ENCODE data around the gene PLEKHM2.

Gene PLEKHM2

GRCh38 chr1:15739259-15739658 is 55.1 kb downstream of the PLEKHM2 start:
- no peak for DNase-seq (ENCODE audit: low read depth, low spot score)

- no peak for DNase-seq (ENCODE audit: low read depth, low spot score)
Measured at GRCh38 chr1:15739745-15740144, 55.6 kb downstream of the PLEKHM2 start.

GRCh38 chr1:15740924-15741850 is 57.1 kb downstream of the PLEKHM2 start:
- peak; percentile 21 for DNase-seq (ENCODE audit: low read depth, low spot score)

- no peak for DNase-seq (ENCODE audit: low read depth, low spot score)
Measured at GRCh38 chr1:15742339-15742801, 58.2 kb downstream of the PLEKHM2 start, which contains the start of gene TMEM82. TSS of gene TMEM82 (plus strand) at chr1:15742499. CDS start at chr1:15742560, 61 bp downstream.

- no peak for DNase-seq (ENCODE audit: low read depth, low spot score)
Measured at GRCh38 chr1:15744122-15744679, 60.1 kb downstream of the PLEKHM2 start.

- DNase-seq (ENCODE audit: low read depth, low spot score) = no peak
Measured at GRCh38 chr1:15747378-15747777, 63.3 kb downstream of the PLEKHM2 start.

GRCh38 chr1:15748264-15748663 is 64.1 kb downstream of the PLEKHM2 start:
- DNase-seq (ENCODE audit: low read depth, low spot score) = no peak

GRCh38 chr1:15748690-15749398 is 64.7 kb downstream of the PLEKHM2 start:
- no peak for DNase-seq (ENCODE audit: low read depth, low spot score)

- no peak for DNase-seq (ENCODE audit: low read depth, low spot score)
Measured at GRCh38 chr1:15749399-15750291, 65.5 kb downstream of the PLEKHM2 start.

- DNase-seq (ENCODE audit: low read depth, low spot score) = no peak
Measured at GRCh38 chr1:15750924-15751323, 66.8 kb downstream of the PLEKHM2 start.

GRCh38 chr1:15751717-15752116 is 67.6 kb downstream of the PLEKHM2 start:
- no peak for DNase-seq (ENCODE audit: low read depth, low spot score)

- no peak for DNase-seq (ENCODE audit: low read depth, low spot score)
Measured at GRCh38 chr1:15753776-15754175, 69.7 kb downstream of the PLEKHM2 start.

- no peak for DNase-seq (ENCODE audit: low read depth, low spot score)
Measured at GRCh38 chr1:15755021-15755645, 71.0 kb downstream of the PLEKHM2 start.

GRCh38 chr1:15755646-15756040 is 71.5 kb downstream of the PLEKHM2 start:
- DNase-seq (ENCODE audit: low read depth, low spot score) = no peak

GRCh38 chr1:15756143-15757015 is 72.3 kb downstream of the PLEKHM2 start:
- DNase-seq (ENCODE audit: low read depth, low spot score) = no peak

- DNase-seq (ENCODE audit: low read depth, low spot score) = no peak
Measured at GRCh38 chr1:15757016-15757543, 73.0 kb downstream of the PLEKHM2 start.

GRCh38 chr1:15757575-15758342 is 73.6 kb downstream of the PLEKHM2 start:
- DNase-seq (ENCODE audit: low read depth, low spot score) = no peak

GRCh38 chr1:15758343-15758931 is 74.3 kb downstream of the PLEKHM2 start, which contains the start of gene FBLIM1:
TSS of gene FBLIM1 (plus strand) at chr1:15758795. CDS start at chr1:15764984, 6,189 bp downstream.
- DNase-seq (ENCODE audit: low read depth, low spot score) = no peak

Data from activated CD4-positive, CD25-positive, alpha-beta regulatory T cell treated with anti-CD3 and anti-CD28 coated beads, Interleukin-2, amount 50 U/mL, for 16 hours (primary cell).